ENCODE measurements around the gene TEC.

Gene TEC

GRCh38 chr4:48247878-48248558 lies 21.6 kb downstream of the TEC start:
- Mint-ChIP-seq H3K27ac (ENCODE audit: low read depth) (no peak overlapping the region), H3K27me3 (peaks cover 10% of the 10 kb centered on the region), H3K36me3 (ENCODE audit: insufficient read depth) (peaks cover 5% of the 10 kb centered on the region), H3K4me3 (no peak overlapping the region), H3K4me1 (no peaks in the 10 kb centered on the region), H3K9me3 (no peaks in the 10 kb centered on the region)
- DNase-seq (ENCODE audit: low spot score in 2 of 2) (no peak), ATAC-seq (replicated peaks; ENCODE audit: extremely low read depth, poor library complexity, severe bottlenecking) (no peak)

- H3K4me3 Mint-ChIP-seq: no peak overlapping the region
These were observed 22.3 kb downstream of the TEC start for GRCh38 chr4:48247142-48247877.

GRCh38 chr4:48244665-48245064 lies 25.0 kb downstream of the TEC start:
- no peaks in the 10 kb centered on the region for H3K4me1 Mint-ChIP-seq

More at GRCh38 chr4:48247142-48247877, 22.3 kb downstream of the TEC start:
- ATAC-seq (replicated peaks; ENCODE audit: extremely low read depth, poor library complexity, severe bottlenecking) (no peak), DNase-seq (ENCODE audit: low spot score in 2 of 2) (no peak)
- H3K27ac Mint-ChIP-seq (ENCODE audit: low read depth): no peak overlapping the region
- no peaks in the 10 kb centered on the region for H3K4me1 Mint-ChIP-seq
- H3K27me3 Mint-ChIP-seq: peaks cover 10% of the 10 kb centered on the region
- peaks cover 5% of the 10 kb centered on the region for H3K36me3 Mint-ChIP-seq (ENCODE audit: insufficient read depth)
- H3K9me3 Mint-ChIP-seq: no peaks in the 10 kb centered on the region

GRCh38 chr4:48243887-48244286 lies 25.8 kb downstream of the TEC start:
- Mint-ChIP-seq H3K9me3 (no peaks in the 10 kb centered on the region), H3K27ac (ENCODE audit: low read depth) (no peak overlapping the region), H3K4me1 (no peaks in the 10 kb centered on the region), H3K36me3 (ENCODE audit: insufficient read depth) (no peaks in the 10 kb centered on the region), H3K27me3 (peaks cover 17% of the 10 kb centered on the region), H3K4me3 (no peak overlapping the region)
- DNase-seq (ENCODE audit: low spot score in 2 of 2): no peak
- ATAC-seq (replicated peaks; ENCODE audit: extremely low read depth, poor library complexity, severe bottlenecking): no peak

More at GRCh38 chr4:48244665-48245064, 25.0 kb downstream of the TEC start:
- DNase-seq (ENCODE audit: low spot score in 2 of 2): no peak
- no peak overlapping the region for H3K27ac Mint-ChIP-seq (ENCODE audit: low read depth)
- no peak for ATAC-seq (replicated peaks; ENCODE audit: extremely low read depth, poor library complexity, severe bottlenecking)
- no peaks in the 10 kb centered on the region for H3K9me3 Mint-ChIP-seq
- peaks cover 17% of the 10 kb centered on the region for H3K27me3 Mint-ChIP-seq
- H3K36me3 Mint-ChIP-seq (ENCODE audit: insufficient read depth): no peaks in the 10 kb centered on the region
- H3K4me3 Mint-ChIP-seq: no peak overlapping the region

- DNase-seq (ENCODE audit: low spot score in 2 of 2) (no peak), ATAC-seq (replicated peaks; ENCODE audit: extremely low read depth, poor library complexity, severe bottlenecking) (no peak)
- peaks cover 17% of the 10 kb centered on the region for H3K27me3 Mint-ChIP-seq
- no peaks in the 10 kb centered on the region for H3K36me3 Mint-ChIP-seq (ENCODE audit: insufficient read depth)
- H3K4me3 Mint-ChIP-seq: no peak overlapping the region
- no peaks in the 10 kb centered on the region for H3K9me3 Mint-ChIP-seq
- H3K4me1 Mint-ChIP-seq: no peaks in the 10 kb centered on the region
- H3K27ac Mint-ChIP-seq (ENCODE audit: low read depth): no peak overlapping the region
These were observed 26.2 kb downstream of the TEC start for GRCh38 chr4:48243429-48243828.

- H3K27ac Mint-ChIP-seq (ENCODE audit: low read depth): no peak overlapping the region
- ATAC-seq (replicated peaks; ENCODE audit: extremely low read depth, poor library complexity, severe bottlenecking): no peak
- H3K4me3 Mint-ChIP-seq: no peak overlapping the region
- H3K27me3 Mint-ChIP-seq: peaks cover 17% of the 10 kb centered on the region
- no peaks in the 10 kb centered on the region for H3K4me1 Mint-ChIP-seq
- no peaks in the 10 kb centered on the region for H3K36me3 Mint-ChIP-seq (ENCODE audit: insufficient read depth)
- no peak for DNase-seq (ENCODE audit: low spot score in 2 of 2)
- H3K9me3 Mint-ChIP-seq: no peaks in the 10 kb centered on the region
These were observed 27.0 kb downstream of the TEC start for GRCh38 chr4:48242511-48243195.

- ATAC-seq (replicated peaks; ENCODE audit: extremely low read depth, poor library complexity, severe bottlenecking) (no peak), DNase-seq (ENCODE audit: low spot score in 2 of 2) (no peak)
- H3K36me3 Mint-ChIP-seq (ENCODE audit: insufficient read depth): no peaks in the 10 kb centered on the region
- H3K9me3 Mint-ChIP-seq: no peaks in the 10 kb centered on the region
- H3K27me3 Mint-ChIP-seq: peaks cover 17% of the 10 kb centered on the region
- no peak overlapping the region for H3K27ac Mint-ChIP-seq (ENCODE audit: low read depth)
- H3K4me1 Mint-ChIP-seq: no peaks in the 10 kb centered on the region
- no peak overlapping the region for H3K4me3 Mint-ChIP-seq
These were observed 27.9 kb downstream of the TEC start for GRCh38 chr4:48241731-48242130.

- Mint-ChIP-seq H3K36me3 (ENCODE audit: insufficient read depth) (no peaks in the 10 kb centered on the region), H3K4me3 (no peak overlapping the region), H3K9me3 (no peaks in the 10 kb centered on the region), H3K4me1 (no peaks in the 10 kb centered on the region), H3K27ac (ENCODE audit: low read depth) (no peak overlapping the region), H3K27me3 (peaks cover 7% of the 10 kb centered on the region)
- ATAC-seq (replicated peaks; ENCODE audit: extremely low read depth, poor library complexity, severe bottlenecking) (no peak), DNase-seq (ENCODE audit: low spot score in 2 of 2) (no peak)
These were observed 31.5 kb downstream of the TEC start for GRCh38 chr4:48237996-48238645.

- Mint-ChIP-seq H3K4me3 (no peak overlapping the region), H3K9me3 (no peaks in the 10 kb centered on the region), H3K4me1 (no peaks in the 10 kb centered on the region), H3K27me3 (peaks cover 23% of the 10 kb centered on the region), H3K36me3 (ENCODE audit: insufficient read depth) (no peaks in the 10 kb centered on the region), H3K27ac (ENCODE audit: low read depth) (no peak overlapping the region)
- DNase-seq (ENCODE audit: low spot score in 2 of 2): no peak
- ATAC-seq (replicated peaks; ENCODE audit: extremely low read depth, poor library complexity, severe bottlenecking): no peak
These were observed 34.6 kb downstream of the TEC start for GRCh38 chr4:48235050-48235449.

- H3K9me3 Mint-ChIP-seq: no peaks in the 10 kb centered on the region
- no peak overlapping the region for H3K4me3 Mint-ChIP-seq
- H3K27ac Mint-ChIP-seq (ENCODE audit: low read depth): no peak overlapping the region
- H3K36me3 Mint-ChIP-seq (ENCODE audit: insufficient read depth): no peaks in the 10 kb centered on the region
- H3K4me1 Mint-ChIP-seq: no peaks in the 10 kb centered on the region
- no peak for ATAC-seq (replicated peaks; ENCODE audit: extremely low read depth, poor library complexity, severe bottlenecking)
- H3K27me3 Mint-ChIP-seq: peaks cover 23% of the 10 kb centered on the region
- DNase-seq (ENCODE audit: low spot score in 2 of 2): no peak
These were observed 35.1 kb downstream of the TEC start for GRCh38 chr4:48234575-48234974.

- no peaks in the 10 kb centered on the region for H3K9me3 Mint-ChIP-seq
- DNase-seq (ENCODE audit: low spot score in 2 of 2) (no peak), ATAC-seq (replicated peaks; ENCODE audit: extremely low read depth, poor library complexity, severe bottlenecking) (no peak)
- no peak overlapping the region for H3K4me3 Mint-ChIP-seq
- H3K36me3 Mint-ChIP-seq (ENCODE audit: insufficient read depth): no peaks in the 10 kb centered on the region
- no peaks in the 10 kb centered on the region for H3K4me1 Mint-ChIP-seq
- H3K27me3 Mint-ChIP-seq: peaks cover 23% of the 10 kb centered on the region
- H3K27ac Mint-ChIP-seq (ENCODE audit: low read depth): no peak overlapping the region
These were observed 40.7 kb downstream of the TEC start for GRCh38 chr4:48228949-48229348.

- H3K9me3 Mint-ChIP-seq: no peaks in the 10 kb centered on the region
- no peak overlapping the region for H3K27ac Mint-ChIP-seq (ENCODE audit: low read depth)
- no peaks in the 10 kb centered on the region for H3K36me3 Mint-ChIP-seq (ENCODE audit: insufficient read depth)
- no peak for DNase-seq (ENCODE audit: low spot score in 2 of 2)
- no peaks in the 10 kb centered on the region for H3K4me1 Mint-ChIP-seq
- no peak for ATAC-seq (replicated peaks; ENCODE audit: extremely low read depth, poor library complexity, severe bottlenecking)
- H3K4me3 Mint-ChIP-seq: no peak overlapping the region
- peaks cover 23% of the 10 kb centered on the region for H3K27me3 Mint-ChIP-seq
These were observed 42.0 kb downstream of the TEC start for GRCh38 chr4:48227662-48228061.
